ENCODE data around the gene NKX2-2. TPM values are rescaled to one million over a fixed set of nuclear protein-coding genes. Genes with fewer than 3 reads are reported as not detected.

Gene NKX2-2
- total RNA-seq, 2 donors from 2014 or later = 0.35 TPM; not detected in 1

GRCh38 chr20:21515300-21516179 lies 1.7 kb upstream of the NKX2-2 start:
- peak overlapping the region; percentile 14 for H3K4me3 ChIP-seq
- H3K4me1 ChIP-seq (ENCODE audit: control insufficient read depth in 1 of 2, low read depth in 2 of 2) = peaks cover 22 to 48% of the 10 kb centered on the region in 2 donors
- peaks cover 5% of the 10 kb centered on the region for H3K27me3 ChIP-seq (replicated peaks; ENCODE audit: insufficient read depth)

DNA sequence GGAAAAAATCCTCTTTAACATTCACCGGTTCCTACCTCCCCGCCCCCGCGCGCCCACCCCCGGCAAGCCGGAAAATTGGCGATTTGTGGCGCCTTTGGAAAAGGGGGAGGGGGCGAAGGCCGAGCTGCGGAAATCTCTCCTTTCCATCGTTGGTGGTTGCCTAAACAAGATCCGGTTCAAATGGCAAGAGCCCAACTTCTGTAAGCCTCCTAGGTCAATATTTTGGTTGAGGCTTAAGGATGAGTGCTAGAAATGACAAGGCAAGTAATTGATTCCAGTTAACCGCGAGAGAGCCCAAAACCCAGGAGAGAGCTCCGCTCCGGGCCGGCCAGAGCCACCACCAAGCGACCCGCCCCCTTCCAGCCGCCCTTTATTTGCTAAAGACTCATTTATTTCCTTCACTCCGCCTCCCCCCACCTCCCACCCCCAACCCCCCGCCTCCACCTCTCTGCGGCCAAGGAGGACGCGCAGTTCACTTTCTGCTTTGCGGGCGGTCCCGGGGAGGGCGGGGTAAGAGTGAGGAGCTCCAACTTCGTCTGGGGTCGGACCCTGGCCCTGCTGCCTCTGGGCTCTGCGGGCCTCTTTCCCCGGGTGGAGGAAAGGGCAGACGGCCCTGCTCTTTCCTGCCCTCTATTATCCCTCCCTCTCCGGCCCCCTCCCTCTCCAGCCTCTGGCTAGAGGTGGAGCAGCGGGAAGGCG lies 838 bp upstream of the NKX2-2 start:
- Histone ChIP-seq H3K4me1 (ENCODE audit: control insufficient read depth in 1 of 2, low read depth in 2 of 2) (peaks cover 28 to 57% of the 10 kb centered on the region in 2 donors), H3K27me3 (replicated peaks; ENCODE audit: insufficient read depth) (peaks cover 5% of the 10 kb centered on the region), H3K4me3 (peak overlapping the region; percentile 67), H3K9me3 (no peaks in the 10 kb centered on the region), H3K36me3 (no peaks in the 10 kb centered on the region), H3K27ac (no peak overlapping the region)
- DNase-seq (ENCODE audit: low spot score) = no peak
- ATAC-seq (ENCODE audit: insufficient number of reproducible peaks, low FRiP score, low read depth) = no peak
- no peak for TF ChIP-seq CTCF (IDR thresholded peaks at IDR 0.05)

More at GRCh38 chr20:21515300-21516179, 1.7 kb upstream of the NKX2-2 start:
- Histone ChIP-seq H3K27ac (no peak overlapping the region), H3K36me3 (no peaks in the 10 kb centered on the region), H3K9me3 (no peaks in the 10 kb centered on the region)
- no peak for TF ChIP-seq CTCF (IDR thresholded peaks at IDR 0.05)
- ATAC-seq (ENCODE audit: insufficient number of reproducible peaks, low FRiP score, low read depth) (no peak), DNase-seq (ENCODE audit: low spot score) (no peak)

DNA sequence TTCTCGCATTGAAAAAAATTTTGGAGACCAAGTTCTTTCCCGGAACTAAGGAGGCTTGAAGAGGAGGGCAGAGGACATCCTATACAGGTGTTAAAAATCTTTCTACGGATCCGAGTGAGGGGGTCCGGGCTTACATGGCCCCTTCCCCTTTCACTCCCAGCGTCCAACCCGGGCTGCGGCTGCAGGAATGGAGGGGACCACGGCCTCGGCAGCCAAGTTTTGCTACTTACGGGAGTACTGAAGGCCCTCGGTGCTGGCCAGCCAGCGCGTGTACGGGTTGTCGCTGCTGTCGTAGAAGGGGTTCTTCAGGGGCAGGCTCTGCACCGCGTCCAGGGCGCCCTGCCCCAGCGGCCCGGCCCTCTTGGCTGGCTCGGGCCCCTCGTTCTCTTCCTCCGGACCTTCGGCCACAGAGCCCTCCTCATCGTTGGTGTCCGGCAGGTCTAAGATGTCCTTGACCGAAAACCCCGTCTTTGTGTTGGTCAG lies 642 bp downstream of the NKX2-2 start:
- Histone ChIP-seq H3K36me3 (no peaks in the 10 kb centered on the region), H3K9me3 (no peaks in the 10 kb centered on the region), H3K27ac (no peak overlapping the region), H3K27me3 (replicated peaks; ENCODE audit: insufficient read depth) (peaks cover 5% of the 10 kb centered on the region), H3K4me1 (ENCODE audit: control insufficient read depth in 1 of 2, low read depth in 2 of 2) (peaks cover 28 to 62% of the 10 kb centered on the region in 2 donors), H3K4me3 (peak overlapping the region; percentile 67)
- ATAC-seq (ENCODE audit: insufficient number of reproducible peaks, low FRiP score, low read depth) = no peak
- TF ChIP-seq CTCF (IDR thresholded peaks at IDR 0.05) = no peak
- no peak for DNase-seq (ENCODE audit: low spot score)

GRCh38 chr20:21512634-21513180 lies 1.2 kb downstream of the NKX2-2 start:
- peaks cover 28 to 62% of the 10 kb centered on the region in 2 donors for H3K4me1 ChIP-seq (ENCODE audit: control insufficient read depth in 1 of 2, low read depth in 2 of 2)
- ATAC-seq (ENCODE audit: insufficient number of reproducible peaks, low FRiP score, low read depth) = no peak

More at GRCh38 chr20:21512634-21513180, 1.2 kb downstream of the NKX2-2 start:
- DNase-seq (ENCODE audit: low spot score) = no peak
- no peaks in the 10 kb centered on the region for H3K9me3 ChIP-seq
- H3K27me3 ChIP-seq (replicated peaks; ENCODE audit: insufficient read depth) = peaks cover 5% of the 10 kb centered on the region
- H3K36me3 ChIP-seq = no peaks in the 10 kb centered on the region
- TF ChIP-seq CTCF (IDR thresholded peaks at IDR 0.05) = no peak
- H3K27ac ChIP-seq = no peak overlapping the region
- peak overlapping the region; percentile 67 for H3K4me3 ChIP-seq
